ENCODE data around the gene WASF3.

Gene WASF3

DNA sequence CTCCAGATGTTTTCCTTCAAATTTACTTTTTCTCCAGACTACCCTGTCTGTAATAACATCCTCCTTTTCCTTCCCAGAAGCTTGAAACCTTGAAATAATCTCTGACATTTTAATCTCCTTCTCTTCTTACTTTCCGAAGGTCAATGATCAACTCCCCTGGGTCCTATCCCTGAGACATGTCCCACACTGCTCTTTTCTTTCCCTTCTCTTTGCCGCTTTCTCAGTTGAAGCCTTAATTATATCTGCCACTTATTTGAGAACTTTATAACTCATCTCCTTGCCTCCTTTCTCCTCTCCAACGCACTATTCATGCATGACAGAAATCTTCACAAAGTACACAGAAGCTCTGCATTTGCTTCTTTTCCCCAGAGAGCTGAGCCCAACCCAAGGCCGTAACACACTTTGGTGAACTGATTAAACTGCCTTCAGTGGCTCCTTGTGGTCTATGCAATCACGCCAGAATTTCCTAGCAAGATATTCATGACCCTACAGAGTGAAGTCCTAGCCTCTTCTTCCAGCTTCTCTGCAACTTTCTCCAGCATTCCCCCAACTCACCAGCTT is 9.2 kb upstream of the WASF3 start:
- Histone ChIP-seq H3K27ac (ENCODE audit: low read depth, low read length) (no peak overlapping the region), H3K4me3 (ENCODE audit: low read depth, low read length) (no peak overlapping the region), H3K4me1 (ENCODE audit: control insufficient read depth, insufficient read depth, low read length) (no peaks in the 10 kb centered on the region), H3K9me3 (ENCODE audit: control insufficient read depth, insufficient read depth, low read length) (no peaks in the 10 kb centered on the region), H3K36me3 (ENCODE audit: control insufficient read depth, insufficient read depth, low read length) (no peaks in the 10 kb centered on the region), H3K27me3 (ENCODE audit: control insufficient read depth, insufficient read depth, low read length) (no peaks in the 10 kb centered on the region; the same call in 1 of the 2 replicates), H3K9ac (ENCODE audit: low read depth, low read length) (no peak overlapping the region)

DNA sequence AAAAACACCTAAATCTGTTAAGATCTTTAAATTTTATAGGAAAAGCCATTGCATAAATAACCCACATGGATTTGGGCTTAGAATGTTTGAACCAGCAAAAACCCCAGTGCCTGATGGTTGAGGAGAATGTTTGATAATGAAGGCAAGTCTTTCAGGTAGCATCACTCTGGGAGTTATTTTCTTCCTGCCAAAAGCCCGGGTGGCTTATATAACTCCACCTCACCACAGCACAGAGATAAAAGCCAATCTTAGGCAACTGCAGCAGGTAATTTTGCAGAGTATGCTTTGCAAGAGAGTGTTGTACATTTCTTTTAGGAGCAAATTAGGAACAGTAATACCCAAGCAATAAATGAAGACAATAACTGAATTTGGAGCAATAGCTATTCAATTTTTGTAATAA is 7.8 kb upstream of the WASF3 start:
- Histone ChIP-seq H3K36me3 (ENCODE audit: control insufficient read depth, insufficient read depth, low read length) (no peaks in the 10 kb centered on the region), H3K27ac (ENCODE audit: low read depth, low read length) (no peak overlapping the region), H3K4me3 (ENCODE audit: low read depth, low read length) (no peak overlapping the region), H3K4me1 (ENCODE audit: control insufficient read depth, insufficient read depth, low read length) (no peaks in the 10 kb centered on the region), H3K9me3 (ENCODE audit: control insufficient read depth, insufficient read depth, low read length) (no peaks in the 10 kb centered on the region), H3K27me3 (ENCODE audit: control insufficient read depth, insufficient read depth, low read length) (no peaks in the 10 kb centered on the region; the same call in 1 of the 2 replicates), H3K9ac (ENCODE audit: low read depth, low read length) (no peak overlapping the region)

DNA sequence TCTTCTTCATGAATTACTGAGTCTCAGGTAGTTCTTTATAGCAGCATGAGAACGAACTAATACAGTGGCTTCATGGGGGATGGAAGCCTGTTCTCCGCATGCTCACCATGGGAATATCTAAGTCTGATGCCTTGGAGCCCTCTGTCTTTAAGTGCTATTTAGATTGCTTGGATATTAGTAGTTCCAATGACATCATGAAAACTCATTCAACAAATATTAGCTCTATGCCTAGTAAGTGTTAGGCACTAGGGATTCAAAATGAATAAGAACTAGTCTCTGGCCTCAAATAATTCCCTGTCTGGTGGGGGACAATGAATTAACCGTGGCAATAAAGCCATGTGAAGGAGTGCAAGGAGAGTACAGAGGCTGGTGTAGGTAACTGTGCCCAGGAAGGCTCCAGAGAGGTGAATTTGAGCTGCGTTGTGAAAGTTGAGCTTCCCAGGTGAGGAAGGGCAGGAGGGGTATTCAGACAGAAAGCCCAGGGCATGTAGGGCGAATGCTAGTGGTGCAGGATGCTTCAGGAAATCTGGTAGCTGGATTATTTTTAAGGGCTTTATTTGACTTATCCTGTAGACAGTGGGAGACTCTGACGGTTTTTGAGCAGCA is 6.1 kb upstream of the WASF3 start:
- H3K27ac ChIP-seq (ENCODE audit: low read depth, low read length): no peak overlapping the region
- no peaks in the 10 kb centered on the region for H3K36me3 ChIP-seq (ENCODE audit: control insufficient read depth, insufficient read depth, low read length)
- H3K4me1 ChIP-seq (ENCODE audit: control insufficient read depth, insufficient read depth, low read length): no peaks in the 10 kb centered on the region
- no peak overlapping the region for H3K9ac ChIP-seq (ENCODE audit: low read depth, low read length)
- no peak overlapping the region for H3K4me3 ChIP-seq (ENCODE audit: low read depth, low read length)
- peaks cover under 1% of the 10 kb centered on the region for H3K27me3 ChIP-seq (ENCODE audit: control insufficient read depth, insufficient read depth, low read length)
- H3K9me3 ChIP-seq (ENCODE audit: control insufficient read depth, insufficient read depth, low read length): 0 out of 2 replicates have a peak, but pooled peaks cover 2% of the 10 kb centered on the region

DNA sequence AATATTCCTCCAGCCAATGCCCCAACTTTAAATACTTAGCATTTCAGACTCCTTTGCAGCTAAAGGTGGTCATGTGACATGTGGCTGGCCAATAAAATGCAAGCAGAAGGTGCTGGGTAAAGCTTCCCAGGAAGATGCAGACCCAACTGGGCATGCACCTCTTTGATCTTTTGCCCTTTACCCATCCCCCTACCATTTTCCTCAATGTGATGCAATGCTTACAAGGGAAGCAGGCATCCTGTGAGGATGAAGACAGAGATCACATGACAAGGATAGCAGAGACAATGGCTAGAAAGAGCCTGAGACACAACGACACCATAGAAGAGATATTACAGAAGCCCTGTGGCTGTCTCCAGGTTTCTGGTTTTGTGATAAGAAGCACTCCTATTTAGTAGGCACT is 2.1 kb upstream of the WASF3 start:
- no peak overlapping the region for H3K9ac ChIP-seq (ENCODE audit: low read depth, low read length)
- H3K27me3 ChIP-seq (ENCODE audit: control insufficient read depth, insufficient read depth, low read length): peaks cover 18% of the 10 kb centered on the region
- H3K27ac ChIP-seq (ENCODE audit: low read depth, low read length): no peak overlapping the region

DNA sequence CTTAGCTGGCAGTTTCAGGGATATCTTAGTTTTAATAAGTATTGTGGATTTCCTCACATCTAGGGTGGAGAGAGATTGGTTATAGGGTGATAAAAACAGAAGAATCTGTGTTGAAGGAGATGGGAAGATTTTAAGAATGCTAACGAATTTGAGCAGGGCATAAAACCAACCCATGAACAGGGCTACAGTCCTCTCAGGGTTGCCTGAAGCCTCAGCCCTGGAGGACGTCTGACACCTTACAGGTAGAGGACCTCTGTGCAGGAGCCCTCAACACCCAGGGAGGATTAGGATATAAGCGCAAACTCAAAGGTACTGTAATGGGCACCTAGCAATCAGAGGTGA is 461 bp upstream of the WASF3 start:
- Histone ChIP-seq H3K4me1 (ENCODE audit: control insufficient read depth, insufficient read depth, low read length) (peaks cover 16% of the 10 kb centered on the region), H3K36me3 (ENCODE audit: control insufficient read depth, insufficient read depth, low read length) (no peaks in the 10 kb centered on the region), H3K9me3 (ENCODE audit: control insufficient read depth, insufficient read depth, low read length) (0 out of 2 replicates have a peak, but pooled peaks cover 2% of the 10 kb centered on the region), H3K4me3 (ENCODE audit: low read depth, low read length) (peak overlapping the region; percentile 76), H3K9ac (ENCODE audit: low read depth, low read length) (no peak overlapping the region), H3K27me3 (ENCODE audit: control insufficient read depth, insufficient read depth, low read length) (peaks cover 21% of the 10 kb centered on the region), H3K27ac (ENCODE audit: low read depth, low read length) (no peak overlapping the region)

More for the DNA sequence above, 2.1 kb upstream of the WASF3 start:
- H3K4me3 ChIP-seq (ENCODE audit: low read depth, low read length): no peak overlapping the region
- peaks cover 15% of the 10 kb centered on the region for H3K4me1 ChIP-seq (ENCODE audit: control insufficient read depth, insufficient read depth, low read length)
- H3K9me3 ChIP-seq (ENCODE audit: control insufficient read depth, insufficient read depth, low read length): 0 out of 2 replicates have a peak, but pooled peaks cover 2% of the 10 kb centered on the region
- no peaks in the 10 kb centered on the region for H3K36me3 ChIP-seq (ENCODE audit: control insufficient read depth, insufficient read depth, low read length)

DNA sequence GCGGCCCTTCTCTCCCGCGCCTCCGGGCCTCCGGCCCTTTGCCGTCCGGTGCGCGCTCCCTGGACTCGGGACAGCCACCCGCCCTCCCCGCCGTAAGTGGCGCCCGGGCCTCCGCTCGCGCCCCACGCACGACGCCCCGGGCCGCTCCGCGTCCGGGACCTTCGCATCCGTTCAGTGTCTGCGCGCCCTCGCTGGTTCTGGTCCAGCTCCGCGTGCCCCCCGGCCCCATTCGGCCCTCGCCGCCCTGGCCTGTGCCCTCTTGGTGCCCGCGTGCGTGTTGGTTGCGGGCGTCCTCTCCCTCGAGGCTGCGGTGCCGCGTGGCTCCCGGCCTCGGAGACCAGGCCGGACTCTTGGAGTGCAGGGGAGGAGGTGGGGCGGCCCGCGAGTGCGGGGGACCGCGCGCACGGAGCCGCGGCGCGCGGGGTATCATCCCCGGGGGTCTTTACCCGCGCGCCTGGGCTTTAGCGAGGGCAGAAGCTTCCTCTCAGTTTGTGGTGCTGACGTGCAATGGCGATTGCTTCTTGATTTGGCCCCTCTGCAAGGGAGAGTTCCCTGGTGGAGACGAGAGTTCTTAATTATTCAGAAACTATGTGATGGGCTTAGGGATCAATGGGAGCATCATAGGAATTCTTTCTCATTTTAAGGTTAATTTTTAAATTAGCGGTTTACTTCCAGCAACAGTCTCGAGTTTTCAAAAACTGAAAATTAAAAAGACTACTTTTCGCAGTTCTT is 757 bp downstream of the WASF3 start:
- Histone ChIP-seq H3K4me3 (ENCODE audit: low read depth, low read length) (peak overlapping the region; percentile 76), H3K27me3 (ENCODE audit: control insufficient read depth, insufficient read depth, low read length) (peaks cover 21% of the 10 kb centered on the region), H3K36me3 (ENCODE audit: control insufficient read depth, insufficient read depth, low read length) (no peaks in the 10 kb centered on the region), H3K4me1 (ENCODE audit: control insufficient read depth, insufficient read depth, low read length) (peaks cover 21% of the 10 kb centered on the region), H3K9me3 (ENCODE audit: control insufficient read depth, insufficient read depth, low read length) (0 out of 2 replicates have a peak, but pooled peaks cover 2% of the 10 kb centered on the region), H3K9ac (ENCODE audit: low read depth, low read length) (peak overlapping the region; percentile 60; the same call in 1 of the 2 replicates), H3K27ac (ENCODE audit: low read depth, low read length) (no peak overlapping the region)

DNA sequence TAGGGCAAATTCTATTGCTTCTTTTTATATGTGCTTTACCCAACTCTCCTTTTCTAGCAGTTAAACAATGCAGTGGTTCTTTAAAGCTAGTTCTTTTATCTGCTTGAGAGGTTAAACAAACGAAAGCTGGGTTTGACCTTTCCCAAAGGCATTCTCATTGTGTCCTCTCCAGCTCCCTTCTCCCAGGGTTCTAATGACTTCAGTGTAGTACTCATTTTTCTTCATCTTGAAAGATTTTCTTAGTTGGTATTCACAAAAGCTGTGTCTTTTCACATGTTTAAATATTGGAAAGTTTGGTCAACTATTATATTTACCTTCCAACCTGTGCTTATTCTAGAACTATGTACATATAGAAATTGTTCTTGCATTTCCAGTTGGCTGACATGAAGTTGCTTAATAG is 1.5 kb downstream of the WASF3 start:
- Histone ChIP-seq H3K9ac (ENCODE audit: low read depth, low read length) (no peak overlapping the region), H3K27ac (ENCODE audit: low read depth, low read length) (peak overlapping the region; percentile 75), H3K9me3 (ENCODE audit: control insufficient read depth, insufficient read depth, low read length) (0 out of 2 replicates have a peak, but pooled peaks cover 2% of the 10 kb centered on the region), H3K36me3 (ENCODE audit: control insufficient read depth, insufficient read depth, low read length) (no peaks in the 10 kb centered on the region), H3K4me3 (ENCODE audit: low read depth, low read length) (peak overlapping the region; percentile 76), H3K27me3 (ENCODE audit: control insufficient read depth, insufficient read depth, low read length) (peaks cover 21% of the 10 kb centered on the region), H3K4me1 (ENCODE audit: control insufficient read depth, insufficient read depth, low read length) (peaks cover 21% of the 10 kb centered on the region)

DNA sequence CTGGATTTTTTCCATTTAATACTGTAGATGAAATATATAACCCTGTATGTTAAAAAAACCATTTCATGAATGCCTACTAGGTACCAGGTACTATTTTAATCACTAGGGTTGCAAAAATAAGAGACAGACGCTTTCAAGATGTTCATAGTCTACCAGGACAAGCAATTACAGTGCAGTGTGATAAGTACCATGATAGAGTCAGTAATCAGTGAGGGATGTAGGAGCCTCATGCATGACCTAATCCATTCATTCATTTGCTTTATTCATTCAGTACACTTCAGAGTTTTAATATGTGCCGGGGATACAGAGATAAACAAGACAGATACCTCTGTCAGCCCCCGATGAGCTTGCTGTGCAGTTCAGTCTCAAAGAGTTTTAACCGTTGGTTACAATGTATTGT is 3.0 kb downstream of the WASF3 start:
- no peaks in the 10 kb centered on the region for H3K36me3 ChIP-seq (ENCODE audit: control insufficient read depth, insufficient read depth, low read length)
- peaks cover 21% of the 10 kb centered on the region for H3K27me3 ChIP-seq (ENCODE audit: control insufficient read depth, insufficient read depth, low read length)
- no peak overlapping the region for H3K9ac ChIP-seq (ENCODE audit: low read depth, low read length)
- peaks cover 21% of the 10 kb centered on the region for H3K4me1 ChIP-seq (ENCODE audit: control insufficient read depth, insufficient read depth, low read length)
- no peak overlapping the region for H3K4me3 ChIP-seq (ENCODE audit: low read depth, low read length)
- no peak overlapping the region for H3K27ac ChIP-seq (ENCODE audit: low read depth, low read length)
- no peaks in the 10 kb centered on the region for H3K9me3 ChIP-seq (ENCODE audit: control insufficient read depth, insufficient read depth, low read length)

DNA sequence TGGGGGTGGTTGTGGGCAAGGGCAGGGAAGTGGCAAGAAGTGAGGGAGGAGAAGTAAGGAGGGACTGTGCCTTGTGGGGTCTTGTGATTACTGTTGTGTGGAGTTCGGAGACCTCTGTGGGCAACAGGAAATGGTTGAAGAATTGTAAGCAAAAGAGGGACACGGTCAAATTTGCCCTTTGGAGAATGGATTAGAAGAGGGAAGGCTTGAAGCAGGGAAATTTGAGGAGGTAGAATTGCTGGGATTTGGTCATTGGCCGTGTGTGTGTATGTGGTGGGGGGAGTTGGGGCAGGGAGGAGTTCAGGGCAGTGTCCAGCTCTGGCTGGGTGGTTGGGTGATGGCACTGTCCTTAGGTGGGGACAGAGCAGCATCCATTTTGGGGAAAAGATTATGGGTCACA is 3.6 kb downstream of the WASF3 start:
- H3K9ac ChIP-seq (ENCODE audit: low read depth, low read length): no peak overlapping the region
- no peak overlapping the region for H3K27ac ChIP-seq (ENCODE audit: low read depth, low read length)
- no peak overlapping the region for H3K4me3 ChIP-seq (ENCODE audit: low read depth, low read length)
- no peaks in the 10 kb centered on the region for H3K9me3 ChIP-seq (ENCODE audit: control insufficient read depth, insufficient read depth, low read length)
- H3K4me1 ChIP-seq (ENCODE audit: control insufficient read depth, insufficient read depth, low read length): peaks cover 21% of the 10 kb centered on the region
- H3K36me3 ChIP-seq (ENCODE audit: control insufficient read depth, insufficient read depth, low read length): no peaks in the 10 kb centered on the region
- peaks cover 21% of the 10 kb centered on the region for H3K27me3 ChIP-seq (ENCODE audit: control insufficient read depth, insufficient read depth, low read length)

DNA sequence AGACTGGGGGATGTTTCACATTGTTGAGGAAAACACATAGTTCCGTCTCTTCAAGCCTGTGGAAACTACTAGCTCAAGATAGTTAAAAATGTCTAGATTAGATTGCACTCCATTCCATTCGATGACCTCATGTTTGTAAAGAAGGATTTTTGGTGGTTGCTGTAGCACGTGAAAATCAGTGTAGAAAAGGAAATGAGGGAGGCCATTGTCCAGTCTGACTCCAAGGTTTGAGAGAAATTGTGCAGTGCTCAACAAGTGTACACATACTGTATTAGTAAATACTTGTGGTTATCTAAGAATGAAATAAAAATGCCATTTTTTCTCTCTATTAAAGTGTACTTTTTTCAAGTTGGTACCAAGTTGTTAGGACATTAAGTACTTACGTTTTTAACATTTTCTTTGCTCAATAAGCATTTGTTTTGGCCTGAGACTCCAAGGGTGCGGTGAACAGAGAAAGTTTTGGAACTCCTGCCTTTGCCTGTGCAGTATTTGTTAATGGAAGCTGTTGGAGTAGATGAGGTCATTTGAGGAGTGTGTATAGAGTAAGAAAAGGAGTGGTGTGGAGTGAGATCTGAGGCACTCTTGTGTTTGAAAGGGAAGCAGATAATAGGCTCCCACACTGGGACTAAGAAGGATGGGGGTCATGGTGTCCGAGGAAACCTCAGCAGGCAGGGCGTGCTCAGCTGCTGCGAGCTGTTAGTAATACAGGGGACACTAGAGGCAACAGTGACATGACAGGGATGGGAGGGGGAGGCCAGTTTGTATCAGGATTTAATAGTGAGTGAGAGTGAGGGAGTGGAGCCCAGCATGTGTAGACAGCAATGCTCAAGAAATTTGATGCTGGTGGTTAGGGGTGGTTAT is 4.4 kb downstream of the WASF3 start:
- peaks cover 15% of the 10 kb centered on the region for H3K27me3 ChIP-seq (ENCODE audit: control insufficient read depth, insufficient read depth, low read length)
- H3K4me1 ChIP-seq (ENCODE audit: control insufficient read depth, insufficient read depth, low read length): peaks cover 19% of the 10 kb centered on the region
- H3K27ac ChIP-seq (ENCODE audit: low read depth, low read length): no peak overlapping the region
- no peak overlapping the region for H3K4me3 ChIP-seq (ENCODE audit: low read depth, low read length)
- no peak overlapping the region for H3K9ac ChIP-seq (ENCODE audit: low read depth, low read length)
- no peaks in the 10 kb centered on the region for H3K36me3 ChIP-seq (ENCODE audit: control insufficient read depth, insufficient read depth, low read length)
- no peaks in the 10 kb centered on the region for H3K9me3 ChIP-seq (ENCODE audit: control insufficient read depth, insufficient read depth, low read length)

Data from HUES48 (cell line).